ENCODE results near the gene ANXA10.

ANXA10 gene

GRCh38 chr4:168092176-168092712 lies at the start of gene ANXA10:
ANXA10 (plus strand) TSS chr4:168092537; CDS start chr4:168092701, 164 bp downstream.
- Histone ChIP-seq H3K4me1 (ENCODE audit: insufficient read depth, low read length, poor library complexity, severe bottlenecking) (no peaks in the 10 kb centered on the region), H3F3A (ENCODE audit: low read depth) (no peaks in the 10 kb centered on the region), H3K9me3 (ENCODE audit: insufficient read depth, low read depth, low read length) (no peaks in the 10 kb centered on the region), H3K36me3 (ENCODE audit: insufficient read depth, low read length) (no peaks in the 10 kb centered on the region), H3K27me3 (ENCODE audit: insufficient read depth, low read length, poor library complexity, severe bottlenecking) (no peaks in the 10 kb centered on the region), H3K4me2 (ENCODE audit: low read depth, low read length, poor library complexity, severe bottlenecking) (no peak within 1 kb of the TSS), H4K20me1 (ENCODE audit: insufficient read depth, low read length, poor library complexity, severe bottlenecking) (no peaks in the 10 kb centered on the region), H3K9ac (ENCODE audit: low read depth, low read length, poor library complexity, severe bottlenecking) (no peak within 1 kb of the TSS), H3K4me3 (ENCODE audit: low read length, poor library complexity, severe bottlenecking) (no peak within 1 kb of the TSS), H3K9me2 (replicated peaks; ENCODE audit: low read depth, low read length) (no peaks in the 10 kb centered on the region), H3K79me2 (ENCODE audit: insufficient read depth, low read length) (no peaks in the 10 kb centered on the region), H2AFZ (ENCODE audit: low read length) (no peak within 1 kb of the TSS)
- TF ChIP-seq CTCF (conservative IDR thresholded peaks at IDR 0.05; ENCODE audit: low read length) (no peak), EZH2phosphoT487 (IDR thresholded peaks at IDR 0.05; ENCODE audit: borderline replicate concordance) (no peak)

- Histone ChIP-seq H3K36me3 (ENCODE audit: insufficient read depth, low read length) (no peaks in the 10 kb centered on the region), H3F3A (ENCODE audit: low read depth) (no peaks in the 10 kb centered on the region), H3K9me2 (replicated peaks; ENCODE audit: low read depth, low read length) (no peaks in the 10 kb centered on the region), H3K4me2 (ENCODE audit: low read depth, low read length, poor library complexity, severe bottlenecking) (no peak overlapping the region), H4K20me1 (ENCODE audit: insufficient read depth, low read length, poor library complexity, severe bottlenecking) (no peaks in the 10 kb centered on the region), H3K4me3 (ENCODE audit: low read length, poor library complexity, severe bottlenecking) (no peak overlapping the region), H2AFZ (ENCODE audit: low read length) (no peak overlapping the region), H3K27me3 (ENCODE audit: insufficient read depth, low read length, poor library complexity, severe bottlenecking) (no peaks in the 10 kb centered on the region), H3K9me3 (ENCODE audit: insufficient read depth, low read depth, low read length) (no peaks in the 10 kb centered on the region), H3K79me2 (ENCODE audit: insufficient read depth, low read length) (no peaks in the 10 kb centered on the region), H3K9ac (ENCODE audit: low read depth, low read length, poor library complexity, severe bottlenecking) (no peak overlapping the region), H3K4me1 (ENCODE audit: insufficient read depth, low read length, poor library complexity, severe bottlenecking) (no peaks in the 10 kb centered on the region)
- TF ChIP-seq EZH2phosphoT487 (IDR thresholded peaks at IDR 0.05; ENCODE audit: borderline replicate concordance) (no peak), CTCF (conservative IDR thresholded peaks at IDR 0.05; ENCODE audit: low read length) (no peak)
Observed at GRCh38 chr4:168045354-168045753, 47.0 kb upstream of the ANXA10 start.

- H3K79me2 ChIP-seq (ENCODE audit: insufficient read depth, low read length) = no peaks in the 10 kb centered on the region
- H3K9ac ChIP-seq (ENCODE audit: low read depth, low read length, poor library complexity, severe bottlenecking) = no peak overlapping the region
- H3F3A ChIP-seq (ENCODE audit: low read depth) = no peaks in the 10 kb centered on the region
- no peaks in the 10 kb centered on the region for H3K27me3 ChIP-seq (ENCODE audit: insufficient read depth, low read length, poor library complexity, severe bottlenecking)
- H3K4me3 ChIP-seq (ENCODE audit: low read length, poor library complexity, severe bottlenecking) = no peak overlapping the region
- H3K36me3 ChIP-seq (ENCODE audit: insufficient read depth, low read length) = no peaks in the 10 kb centered on the region
- no peak overlapping the region for H3K4me2 ChIP-seq (ENCODE audit: low read depth, low read length, poor library complexity, severe bottlenecking)
- H3K9me2 ChIP-seq (replicated peaks; ENCODE audit: low read depth, low read length) = no peaks in the 10 kb centered on the region
- no peaks in the 10 kb centered on the region for H3K9me3 ChIP-seq (ENCODE audit: insufficient read depth, low read depth, low read length)
- H2AFZ ChIP-seq (ENCODE audit: low read length) = no peak overlapping the region
- no peaks in the 10 kb centered on the region for H4K20me1 ChIP-seq (ENCODE audit: insufficient read depth, low read length, poor library complexity, severe bottlenecking)
- TF ChIP-seq CTCF (conservative IDR thresholded peaks at IDR 0.05; ENCODE audit: low read length) (no peak), EZH2phosphoT487 (IDR thresholded peaks at IDR 0.05; ENCODE audit: borderline replicate concordance) (no peak)
- no peaks in the 10 kb centered on the region for H3K4me1 ChIP-seq (ENCODE audit: insufficient read depth, low read length, poor library complexity, severe bottlenecking)
Observed at GRCh38 chr4:168050002-168050401, 42.3 kb upstream of the ANXA10 start.

Data from Loucy (cell line).